ENCODE data around the gene PTPRM.

GRCh38 chr18:8301427-8302172 lies 734.5 kb downstream of the PTPRM start:
- TF ChIP-seq, protein P1, sequence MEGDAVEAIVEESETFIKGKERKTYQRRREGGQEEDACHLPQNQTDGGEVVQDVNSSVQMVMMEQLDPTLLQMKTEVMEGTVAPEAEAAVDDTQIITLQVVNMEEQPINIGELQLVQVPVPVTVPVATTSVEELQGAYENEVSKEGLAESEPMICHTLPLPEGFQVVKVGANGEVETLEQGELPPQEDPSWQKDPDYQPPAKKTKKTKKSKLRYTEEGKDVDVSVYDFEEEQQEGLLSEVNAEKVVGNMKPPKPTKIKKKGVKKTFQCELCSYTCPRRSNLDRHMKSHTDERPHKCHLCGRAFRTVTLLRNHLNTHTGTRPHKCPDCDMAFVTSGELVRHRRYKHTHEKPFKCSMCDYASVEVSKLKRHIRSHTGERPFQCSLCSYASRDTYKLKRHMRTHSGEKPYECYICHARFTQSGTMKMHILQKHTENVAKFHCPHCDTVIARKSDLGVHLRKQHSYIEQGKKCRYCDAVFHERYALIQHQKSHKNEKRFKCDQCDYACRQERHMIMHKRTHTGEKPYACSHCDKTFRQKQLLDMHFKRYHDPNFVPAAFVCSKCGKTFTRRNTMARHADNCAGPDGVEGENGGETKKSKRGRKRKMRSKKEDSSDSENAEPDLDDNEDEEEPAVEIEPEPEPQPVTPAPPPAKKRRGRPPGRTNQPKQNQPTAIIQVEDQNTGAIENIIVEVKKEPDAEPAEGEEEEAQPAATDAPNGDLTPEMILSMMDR (IDR thresholded peaks at IDR 0.05) = no peak
- TF ChIP-seq MAX (IDR thresholded peaks at IDR 0.05; ENCODE audit: low read depth) (no peak), RXRA (IDR thresholded peaks at IDR 0.05; ENCODE audit: borderline replicate concordance, low read depth) (no peak), EZH2phosphoT487 (IDR thresholded peaks at IDR 0.05; ENCODE audit: borderline replicate concordance, low read depth) (no peak), RCOR1 (IDR thresholded peaks at IDR 0.05; ENCODE audit: low read length) (no peak), USF1 (IDR thresholded peaks at IDR 0.05; ENCODE audit: borderline replicate concordance, low read depth) (no peak), TEAD4 (IDR thresholded peaks at IDR 0.05; ENCODE audit: borderline replicate concordance, insufficient read depth) (no peak), NRF1 (IDR thresholded peaks at IDR 0.05; ENCODE audit: low read depth, low read length) (no peak), FOSL2 (IDR thresholded peaks at IDR 0.05; ENCODE audit: borderline replicate concordance, low read depth) (no peak)
- TF ChIP-seq, protein P2, sequence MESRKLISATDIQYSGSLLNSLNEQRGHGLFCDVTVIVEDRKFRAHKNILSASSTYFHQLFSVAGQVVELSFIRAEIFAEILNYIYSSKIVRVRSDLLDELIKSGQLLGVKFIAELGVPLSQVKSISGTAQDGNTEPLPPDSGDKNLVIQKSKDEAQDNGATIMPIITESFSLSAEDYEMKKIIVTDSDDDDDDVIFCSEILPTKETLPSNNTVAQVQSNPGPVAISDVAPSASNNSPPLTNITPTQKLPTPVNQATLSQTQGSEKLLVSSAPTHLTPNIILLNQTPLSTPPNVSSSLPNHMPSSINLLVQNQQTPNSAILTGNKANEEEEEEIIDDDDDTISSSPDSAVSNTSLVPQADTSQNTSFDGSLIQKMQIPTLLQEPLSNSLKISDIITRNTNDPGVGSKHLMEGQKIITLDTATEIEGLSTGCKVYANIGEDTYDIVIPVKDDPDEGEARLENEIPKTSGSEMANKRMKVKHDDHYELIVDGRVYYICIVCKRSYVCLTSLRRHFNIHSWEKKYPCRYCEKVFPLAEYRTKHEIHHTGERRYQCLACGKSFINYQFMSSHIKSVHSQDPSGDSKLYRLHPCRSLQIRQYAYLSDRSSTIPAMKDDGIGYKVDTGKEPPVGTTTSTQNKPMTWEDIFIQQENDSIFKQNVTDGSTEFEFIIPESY (IDR thresholded peaks at IDR 0.05; ENCODE audit: borderline replicate concordance, low read depth) = no peak
- TF ChIP-seq, protein P3, sequence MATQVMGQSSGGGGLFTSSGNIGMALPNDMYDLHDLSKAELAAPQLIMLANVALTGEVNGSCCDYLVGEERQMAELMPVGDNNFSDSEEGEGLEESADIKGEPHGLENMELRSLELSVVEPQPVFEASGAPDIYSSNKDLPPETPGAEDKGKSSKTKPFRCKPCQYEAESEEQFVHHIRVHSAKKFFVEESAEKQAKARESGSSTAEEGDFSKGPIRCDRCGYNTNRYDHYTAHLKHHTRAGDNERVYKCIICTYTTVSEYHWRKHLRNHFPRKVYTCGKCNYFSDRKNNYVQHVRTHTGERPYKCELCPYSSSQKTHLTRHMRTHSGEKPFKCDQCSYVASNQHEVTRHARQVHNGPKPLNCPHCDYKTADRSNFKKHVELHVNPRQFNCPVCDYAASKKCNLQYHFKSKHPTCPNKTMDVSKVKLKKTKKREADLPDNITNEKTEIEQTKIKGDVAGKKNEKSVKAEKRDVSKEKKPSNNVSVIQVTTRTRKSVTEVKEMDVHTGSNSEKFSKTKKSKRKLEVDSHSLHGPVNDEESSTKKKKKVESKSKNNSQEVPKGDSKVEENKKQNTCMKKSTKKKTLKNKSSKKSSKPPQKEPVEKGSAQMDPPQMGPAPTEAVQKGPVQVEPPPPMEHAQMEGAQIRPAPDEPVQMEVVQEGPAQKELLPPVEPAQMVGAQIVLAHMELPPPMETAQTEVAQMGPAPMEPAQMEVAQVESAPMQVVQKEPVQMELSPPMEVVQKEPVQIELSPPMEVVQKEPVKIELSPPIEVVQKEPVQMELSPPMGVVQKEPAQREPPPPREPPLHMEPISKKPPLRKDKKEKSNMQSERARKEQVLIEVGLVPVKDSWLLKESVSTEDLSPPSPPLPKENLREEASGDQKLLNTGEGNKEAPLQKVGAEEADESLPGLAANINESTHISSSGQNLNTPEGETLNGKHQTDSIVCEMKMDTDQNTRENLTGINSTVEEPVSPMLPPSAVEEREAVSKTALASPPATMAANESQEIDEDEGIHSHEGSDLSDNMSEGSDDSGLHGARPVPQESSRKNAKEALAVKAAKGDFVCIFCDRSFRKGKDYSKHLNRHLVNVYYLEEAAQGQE (IDR thresholded peaks at IDR 0.05; ENCODE audit: low read depth, low read length) = no peak
- TF ChIP-seq, protein P4, sequence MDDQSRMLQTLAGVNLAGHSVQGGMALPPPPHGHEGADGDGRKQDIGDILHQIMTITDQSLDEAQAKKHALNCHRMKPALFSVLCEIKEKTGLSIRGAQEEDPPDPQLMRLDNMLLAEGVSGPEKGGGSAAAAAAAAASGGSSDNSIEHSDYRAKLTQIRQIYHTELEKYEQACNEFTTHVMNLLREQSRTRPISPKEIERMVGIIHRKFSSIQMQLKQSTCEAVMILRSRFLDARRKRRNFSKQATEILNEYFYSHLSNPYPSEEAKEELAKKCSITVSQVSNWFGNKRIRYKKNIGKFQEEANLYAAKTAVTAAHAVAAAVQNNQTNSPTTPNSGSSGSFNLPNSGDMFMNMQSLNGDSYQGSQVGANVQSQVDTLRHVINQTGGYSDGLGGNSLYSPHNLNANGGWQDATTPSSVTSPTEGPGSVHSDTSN (IDR thresholded peaks at IDR 0.05) = no peak
